ENCODE results near the gene PTPN4.

GRCh38 chr2:119801040-119801439 is 41.3 kb downstream of the PTPN4 start:
- TF ChIP-seq, protein P1, sequence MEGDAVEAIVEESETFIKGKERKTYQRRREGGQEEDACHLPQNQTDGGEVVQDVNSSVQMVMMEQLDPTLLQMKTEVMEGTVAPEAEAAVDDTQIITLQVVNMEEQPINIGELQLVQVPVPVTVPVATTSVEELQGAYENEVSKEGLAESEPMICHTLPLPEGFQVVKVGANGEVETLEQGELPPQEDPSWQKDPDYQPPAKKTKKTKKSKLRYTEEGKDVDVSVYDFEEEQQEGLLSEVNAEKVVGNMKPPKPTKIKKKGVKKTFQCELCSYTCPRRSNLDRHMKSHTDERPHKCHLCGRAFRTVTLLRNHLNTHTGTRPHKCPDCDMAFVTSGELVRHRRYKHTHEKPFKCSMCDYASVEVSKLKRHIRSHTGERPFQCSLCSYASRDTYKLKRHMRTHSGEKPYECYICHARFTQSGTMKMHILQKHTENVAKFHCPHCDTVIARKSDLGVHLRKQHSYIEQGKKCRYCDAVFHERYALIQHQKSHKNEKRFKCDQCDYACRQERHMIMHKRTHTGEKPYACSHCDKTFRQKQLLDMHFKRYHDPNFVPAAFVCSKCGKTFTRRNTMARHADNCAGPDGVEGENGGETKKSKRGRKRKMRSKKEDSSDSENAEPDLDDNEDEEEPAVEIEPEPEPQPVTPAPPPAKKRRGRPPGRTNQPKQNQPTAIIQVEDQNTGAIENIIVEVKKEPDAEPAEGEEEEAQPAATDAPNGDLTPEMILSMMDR (conservative IDR thresholded peaks at IDR 0.05; ENCODE audit: low read length), result no peak
- no peak for TF ChIP-seq EZH2phosphoT487 (IDR thresholded peaks at IDR 0.05; ENCODE audit: borderline replicate concordance, low read depth, low read length)

Data from OCI-LY7 (cell line).